Left kidney (tissue), 2 donors: ENCODE results near the gene BRAF. TPM values are rescaled to one million over a fixed set of nuclear protein-coding genes. Genes with fewer than 3 reads are reported as not detected.
"Not testable (repeated sequence)": the region's sequence is repeated elsewhere in the genome, so short reads cannot be mapped to it uniquely, and the experiment has no call there.

Experiments
- DNase-seq: peaks from one replicate; pipeline ENCODE4 v3.0.0-alpha.2; 2013
- polyA plus RNA-seq: library from polyadenylated mRNA; unstranded; fragments of 120-200 nt; gene quantifications from one replicate; pipeline ENCODE4 v1.2.1, GENCODE V29; 2013; ENCODE audit not compliant: insufficient read length

BRAF gene
- polyA plus RNA-seq, 1 donor: 31.8 TPM

DNA sequence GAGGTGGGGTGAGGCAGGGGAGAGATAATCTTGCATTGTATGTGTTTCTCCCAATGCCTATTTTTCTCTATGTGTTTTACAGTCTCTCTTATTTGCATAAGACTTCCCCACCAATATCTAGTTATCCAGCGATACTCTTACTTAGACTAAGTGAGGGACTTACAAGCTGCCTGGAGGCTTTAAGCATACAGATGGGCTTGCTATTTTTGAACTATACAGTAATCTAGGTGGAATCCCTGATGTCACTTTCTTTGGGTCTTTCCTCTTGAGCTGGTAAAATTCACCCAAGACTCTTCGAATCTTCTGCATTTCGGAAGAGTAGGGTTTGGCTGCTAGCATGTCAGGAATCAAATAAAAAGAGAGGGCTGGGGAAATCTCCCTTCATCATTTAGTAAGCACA, 151.6 kb downstream of the BRAF start:
- no peak for DNase-seq

DNA sequence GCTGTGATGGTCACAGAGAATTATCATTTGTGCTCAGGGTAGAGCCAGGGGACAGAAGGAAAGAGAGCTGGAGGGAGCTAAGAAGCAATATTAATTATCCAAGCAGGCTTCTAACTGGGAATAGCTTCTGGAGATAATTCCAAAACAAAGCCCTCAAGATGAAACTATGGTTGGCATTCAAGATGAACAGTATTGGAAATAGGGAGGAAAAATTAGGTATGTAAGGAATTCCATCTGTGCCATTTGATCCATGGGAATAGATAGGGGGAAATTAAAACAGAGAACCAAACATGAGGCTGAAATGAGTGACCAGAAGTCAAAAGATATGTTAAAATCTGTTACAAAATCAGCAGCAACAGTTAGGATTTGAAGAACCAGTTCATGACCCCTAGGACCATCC, 152.9 kb downstream of the BRAF start:
- no peak for DNase-seq

GRCh38 chr7:140769852-140770251, 154.9 kb downstream of the BRAF start:
- no peak for DNase-seq

DNA sequence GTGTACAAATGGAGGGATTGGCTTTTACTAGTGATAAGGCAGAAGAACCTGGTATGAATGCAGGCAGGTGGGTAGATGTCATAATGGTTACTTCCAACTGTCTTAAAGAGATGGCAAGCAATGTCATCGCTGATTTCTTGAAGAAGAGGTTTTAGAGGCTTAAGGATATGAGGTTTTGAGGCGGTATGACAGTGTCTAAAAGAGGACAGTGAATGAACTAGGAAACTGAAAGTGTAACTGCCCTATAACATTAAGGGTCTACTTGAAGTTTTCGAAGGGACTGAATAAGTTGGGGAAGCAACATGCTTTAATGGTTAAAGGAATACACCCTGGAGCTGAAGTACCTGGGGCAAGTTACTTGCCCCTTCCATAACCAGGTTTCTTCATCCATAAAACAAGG, 157.3 kb downstream of the BRAF start:
- no peak for DNase-seq

GRCh38 chr7:140765441-140765840, 159.3 kb downstream of the BRAF start:
- not testable (repeated sequence) for DNase-seq

DNA sequence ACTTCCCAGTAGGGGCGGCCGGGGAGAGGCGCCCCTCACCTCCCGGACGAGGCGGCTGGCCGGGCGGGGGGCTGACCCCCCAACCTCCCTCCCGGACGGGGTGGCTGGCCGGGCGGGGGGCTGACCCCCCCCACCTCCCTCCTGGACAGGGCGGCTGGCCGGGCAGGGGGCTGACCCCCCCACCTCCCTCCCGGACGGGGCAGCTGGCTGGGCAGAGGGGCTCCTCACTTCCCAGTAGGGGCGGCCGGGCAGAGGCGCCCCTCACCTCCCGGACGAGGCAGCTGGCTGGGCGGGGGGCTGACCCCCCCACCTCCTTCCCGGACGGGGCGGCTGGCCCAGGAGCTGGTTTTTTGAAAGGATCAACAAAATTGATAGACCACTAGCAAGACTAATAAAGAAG, 161.6 kb downstream of the BRAF start:
- not testable (repeated sequence) for DNase-seq

DNA sequence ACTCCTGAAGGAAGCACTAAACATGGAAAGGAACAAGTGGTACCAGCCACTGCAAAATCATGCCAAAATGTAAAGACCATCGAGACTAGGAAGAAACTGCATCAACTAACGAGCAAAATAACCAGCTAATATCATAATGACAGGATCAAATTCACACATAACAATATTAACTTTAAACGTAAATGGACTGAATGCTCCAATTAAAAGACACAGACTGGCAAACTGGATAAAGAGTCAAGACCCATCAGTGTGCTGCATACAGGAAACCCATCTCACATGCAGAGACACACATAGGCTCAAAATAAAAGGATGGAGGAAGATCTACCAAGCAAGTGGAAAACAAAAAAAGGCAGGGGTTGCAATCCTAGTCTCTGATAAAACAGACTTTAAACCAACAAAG, 163.4 kb downstream of the BRAF start:
- not testable (repeated sequence) for DNase-seq

DNA sequence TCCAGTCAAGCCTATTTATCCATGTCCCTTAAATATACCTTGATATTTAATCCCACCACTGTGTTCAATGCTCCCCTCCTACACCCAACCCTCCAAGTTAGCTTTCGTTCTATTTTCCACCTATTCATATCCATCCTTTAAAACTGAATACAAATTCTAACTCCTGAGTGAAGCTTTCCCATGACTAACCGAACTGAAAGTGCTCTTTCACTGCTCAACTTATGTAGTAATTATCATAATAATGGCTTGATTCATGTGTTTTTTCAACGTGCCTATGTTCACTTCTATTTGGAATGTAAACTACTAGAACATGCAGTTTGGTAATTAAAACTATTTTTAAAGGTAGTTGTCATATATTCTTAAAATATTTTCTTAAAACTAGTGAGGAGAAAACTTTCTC, 170.2 kb downstream of the BRAF start:
- no peak for DNase-seq

DNA sequence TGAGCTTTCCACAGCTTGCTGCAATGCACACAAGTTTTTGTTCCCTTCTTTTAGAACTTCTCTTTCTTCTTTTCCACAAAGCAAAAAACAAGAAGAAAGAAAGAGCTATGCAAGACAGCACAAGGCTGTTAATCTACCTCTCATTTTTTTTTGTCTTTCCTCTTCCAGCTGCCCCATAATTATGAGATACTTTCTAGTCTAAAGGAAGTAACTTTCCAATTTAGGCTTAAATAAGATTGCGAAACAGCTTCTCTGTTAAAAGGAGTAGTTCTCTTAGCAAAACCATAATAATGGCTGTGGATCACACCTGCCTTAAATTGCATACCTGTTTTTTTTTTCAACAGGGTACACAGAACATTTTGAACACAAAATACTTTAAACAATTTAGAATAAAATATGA, 172.2 kb downstream of the BRAF start:
- DNase-seq: no peak

GRCh38 chr7:140746751-140747150, 178.0 kb downstream of the BRAF start:
- DNase-seq: no peak

DNA sequence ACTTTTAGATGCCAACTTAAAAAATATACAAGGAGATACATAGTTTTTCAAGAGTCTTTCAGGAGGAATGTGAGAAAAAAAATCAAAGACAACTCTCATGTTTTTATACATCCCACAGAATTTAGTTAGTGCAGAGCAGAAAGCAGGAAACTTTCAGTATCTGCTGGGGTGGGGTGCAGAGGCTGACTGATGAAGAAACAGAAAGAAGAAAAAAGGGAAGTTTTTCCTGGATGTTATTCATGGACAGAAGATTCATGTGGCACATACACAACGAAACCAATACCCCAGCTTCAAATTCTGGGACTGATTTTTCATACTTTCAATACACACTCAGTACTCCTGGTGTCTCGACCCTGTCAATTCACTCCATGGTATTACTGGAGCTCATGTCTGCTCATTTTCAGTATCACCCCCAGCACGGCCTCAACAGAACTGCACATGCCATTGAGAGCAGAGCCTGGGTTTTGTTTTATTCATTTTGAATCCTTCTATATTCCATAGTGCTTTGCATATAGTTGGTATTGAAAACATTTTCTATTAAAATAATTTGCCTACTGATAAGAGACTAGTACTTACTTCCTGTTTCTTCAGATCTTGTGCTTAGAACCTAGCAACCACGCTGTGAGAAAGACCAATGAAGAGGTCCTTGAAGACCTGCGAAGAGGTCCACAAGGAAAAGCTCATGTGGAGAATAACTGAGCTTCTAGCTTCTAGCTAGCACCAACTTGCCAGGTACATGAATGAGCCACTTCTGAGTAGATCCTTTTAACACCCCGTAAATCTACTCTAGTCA, 179.3 kb downstream of the BRAF start:
- no peak for DNase-seq

DNA sequence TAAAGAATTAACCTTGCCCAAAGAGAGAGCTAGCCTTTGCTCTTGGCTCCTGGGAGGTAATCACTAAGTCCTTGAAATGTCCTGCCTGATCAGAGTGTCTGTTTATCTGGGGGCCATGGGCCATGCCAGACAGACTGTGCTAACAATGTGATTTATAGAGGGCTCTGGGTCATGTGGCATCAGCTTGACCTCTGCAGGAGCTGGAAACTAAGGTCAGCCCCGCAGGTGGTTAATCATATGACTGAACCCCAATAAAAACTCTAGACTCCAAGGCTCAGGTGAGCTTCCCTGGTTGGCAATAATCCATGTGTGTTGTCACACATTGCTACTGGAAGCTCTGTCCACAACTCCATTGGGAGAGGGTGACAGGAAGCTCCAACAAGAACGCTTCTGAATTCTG, 180.7 kb downstream of the BRAF start:
- no peak for DNase-seq

DNA sequence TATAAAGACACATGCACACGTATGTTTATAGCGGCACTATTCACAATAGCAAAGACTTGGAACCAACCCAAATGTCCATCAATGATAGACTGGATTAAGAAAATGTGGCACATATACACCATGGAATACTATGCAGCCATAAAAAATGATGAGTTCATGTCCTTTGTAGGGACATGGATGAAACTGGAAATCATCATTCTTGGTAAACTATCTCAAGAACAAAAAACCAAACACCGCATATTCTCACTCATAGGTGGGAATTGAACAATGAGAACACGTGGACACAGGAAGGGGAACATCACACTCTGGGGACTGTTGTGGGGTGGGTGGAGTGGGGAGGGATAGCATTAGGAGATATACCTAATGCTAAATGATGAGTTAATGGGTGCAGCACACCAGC, 181.5 kb downstream of the BRAF start:
- DNase-seq: not testable (repeated sequence)

GRCh38 chr7:140738280-140738679, 186.4 kb downstream of the BRAF start:
- DNase-seq: no peak

- DNase-seq: no peak
Measured at GRCh38 chr7:140734729-140735128, 190.0 kb downstream of the BRAF start.

DNA sequence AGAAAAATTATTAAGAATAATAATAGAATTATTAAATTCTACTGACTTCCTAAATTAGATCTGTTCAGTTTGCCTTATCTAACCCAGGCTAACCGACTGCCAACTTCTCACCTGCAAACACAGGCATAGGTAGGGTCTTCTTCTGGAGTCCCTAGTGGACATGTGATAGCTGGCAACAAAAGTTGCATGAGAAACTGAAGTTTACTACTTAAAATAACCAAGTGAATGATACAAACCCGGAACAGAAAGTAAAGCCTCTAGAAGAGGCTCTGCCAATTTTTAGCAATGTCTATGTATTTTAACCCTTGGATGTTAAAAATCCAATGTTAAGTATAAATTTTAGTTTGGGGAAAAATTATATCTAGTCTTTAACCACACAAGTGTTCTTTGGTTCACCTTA, 190.6 kb downstream of the BRAF start:
- DNase-seq: no peak

DNA sequence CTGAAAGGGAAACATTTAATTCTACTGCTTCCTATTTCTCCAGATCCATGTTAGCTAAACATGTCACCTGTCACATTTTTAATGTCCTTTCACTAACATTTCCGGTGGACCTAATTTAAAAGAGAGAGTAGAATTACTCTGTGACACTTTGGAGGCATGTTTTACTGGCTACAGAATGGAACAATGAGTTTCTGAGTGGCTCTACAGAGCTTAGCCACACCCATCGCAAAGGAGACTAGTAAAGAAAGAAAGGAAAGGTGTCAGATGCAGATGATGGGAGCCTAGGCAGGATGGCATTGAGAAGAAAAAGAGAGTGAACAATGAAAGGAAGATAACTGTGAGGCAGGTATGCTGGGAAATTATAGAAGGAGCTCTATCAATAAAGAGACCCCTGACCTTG, 192.3 kb downstream of the BRAF start:
- DNase-seq: no peak

- no peak for DNase-seq
Measured at GRCh38 chr7:140726281-140726680, 198.4 kb downstream of the BRAF start.

DNA sequence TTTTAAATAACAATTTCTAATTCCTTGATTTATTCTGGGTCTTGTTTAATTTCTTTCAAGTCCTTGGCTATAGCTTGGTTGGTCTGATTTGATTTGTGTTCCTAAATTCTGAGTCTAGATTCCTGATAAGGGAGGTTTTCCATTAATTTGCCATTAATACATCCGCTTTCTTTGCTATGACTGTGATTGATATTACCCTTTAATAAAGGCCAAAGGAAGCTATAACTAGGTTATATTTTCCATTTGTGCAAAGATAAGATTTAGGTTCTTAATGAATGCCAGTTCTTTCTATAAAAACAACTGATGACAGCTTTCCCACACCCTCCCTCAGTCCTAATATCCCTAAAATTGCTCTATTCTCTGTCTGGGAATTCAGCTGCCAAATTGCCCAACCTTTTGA, 200.0 kb downstream of the BRAF start:
- no peak for DNase-seq

- no peak for DNase-seq
Measured at GRCh38 chr7:140723574-140723973, 201.2 kb downstream of the BRAF start.

DNA sequence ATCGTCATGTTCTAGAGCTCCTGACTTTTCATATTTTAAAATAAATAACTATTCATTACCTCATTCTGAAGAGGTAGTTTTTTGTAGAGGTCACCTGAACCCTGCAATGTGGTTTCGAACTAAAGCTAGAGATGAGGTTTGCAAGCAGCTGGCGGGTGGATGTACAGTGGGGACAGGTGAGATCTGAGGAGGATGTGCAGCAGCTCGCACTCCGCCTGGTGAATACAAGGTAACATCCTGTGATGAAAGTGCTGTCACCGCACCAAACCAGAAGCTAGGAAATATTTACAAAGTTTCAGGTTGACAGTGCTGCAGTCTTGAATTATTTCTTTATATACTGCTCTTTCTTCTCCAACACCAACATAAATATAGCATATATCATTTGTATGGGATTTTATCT, 201.7 kb downstream of the BRAF start:
- DNase-seq: no peak

DNA sequence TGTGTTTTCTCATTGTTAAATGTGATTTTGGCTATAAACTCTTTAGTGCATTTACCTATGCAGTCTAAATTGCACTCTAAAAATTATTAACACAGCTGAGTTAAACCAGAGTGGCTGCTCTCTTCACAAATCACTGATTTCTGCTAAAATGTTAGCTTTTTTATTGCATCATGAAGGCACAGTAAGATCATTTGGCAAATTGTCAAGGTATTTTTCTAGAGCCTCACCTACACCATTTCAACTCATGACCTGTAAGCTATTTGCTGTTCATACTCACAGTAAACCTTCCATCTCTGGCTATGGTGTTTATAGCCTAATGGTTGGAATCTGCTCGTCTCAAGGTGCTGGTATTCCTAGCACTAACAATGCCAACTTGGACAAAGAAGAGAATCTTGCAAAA, 202.5 kb downstream of the BRAF start:
- DNase-seq: no peak

DNA sequence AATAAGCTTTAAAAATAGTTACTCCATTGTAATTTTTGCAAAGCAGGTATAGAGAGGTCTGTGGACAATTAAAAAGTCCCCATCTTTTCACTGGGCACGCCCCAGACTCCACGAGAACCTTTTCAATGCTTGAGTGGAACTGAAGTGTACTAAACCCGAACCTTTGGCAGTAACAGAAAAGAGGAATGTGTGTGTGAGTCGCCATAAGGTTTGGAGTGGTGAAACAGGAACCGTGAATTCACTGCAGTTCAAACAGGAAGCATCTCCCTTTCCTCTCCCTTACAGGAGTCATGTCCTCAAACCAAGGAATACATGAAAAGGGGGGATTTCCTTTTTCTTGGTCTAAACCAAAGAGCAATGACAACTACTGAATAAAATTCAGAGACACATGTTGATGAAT, 205.0 kb downstream of the BRAF start:
- no peak for DNase-seq

DNA sequence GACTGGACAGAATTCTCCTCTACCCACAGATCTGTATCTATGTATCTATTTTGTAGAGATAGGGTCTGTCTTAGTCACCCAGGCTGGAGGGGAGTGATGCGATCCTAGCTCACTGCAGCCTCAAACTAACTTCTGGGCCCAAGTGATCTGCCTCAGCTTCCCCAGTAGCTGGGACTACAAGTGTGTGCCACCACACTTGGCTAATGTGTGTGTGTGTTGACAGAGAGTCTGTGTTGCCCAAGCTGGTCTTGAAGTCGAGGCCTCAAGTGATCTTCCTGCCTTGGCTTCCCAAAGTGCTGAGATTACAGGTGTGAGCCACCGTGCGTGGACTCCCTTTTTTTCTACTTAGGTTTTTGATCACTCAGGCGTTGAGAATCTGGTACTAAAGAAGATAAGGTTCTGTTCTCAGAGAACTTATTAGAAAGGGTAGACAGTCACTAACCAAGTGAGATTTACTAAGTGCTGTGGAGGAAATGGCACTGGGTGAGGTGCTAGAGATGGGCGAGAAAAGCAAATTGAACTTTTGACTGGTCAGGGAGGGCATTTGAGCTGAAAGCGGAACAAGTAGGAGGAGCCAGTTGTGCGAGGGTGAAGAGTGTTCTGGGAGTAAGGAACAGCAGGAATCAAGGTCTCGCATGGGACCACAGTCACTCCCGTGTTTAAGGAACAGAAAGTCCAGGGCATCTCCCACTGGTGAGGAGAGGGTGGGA, 210.2 kb downstream of the BRAF start:
- DNase-seq: no peak
